Right renal cortex interstitium (tissue), 3 donors: ENCODE results near the gene LTC4S. TPM values are rescaled to one million over a fixed set of nuclear protein-coding genes. Genes with fewer than 3 reads are reported as not detected.

Experiments
- DNase-seq, 3 donors: peaks; one replicate each; pipeline ENCODE4 v3.0.0-alpha.2; 2013; ENCODE audit warnings: low read depth in 3 of 3, low spot score in 2 of 3
- polyA plus RNA-seq, 3 donors: library from polyadenylated mRNA; unstranded; fragments of 120-200 nt; gene quantifications; one replicate each; pipeline ENCODE4 v1.2.1, GENCODE V29; 2013; ENCODE audit not compliant: insufficient read length in 3 of 3

The LTC4S gene
- polyA plus RNA-seq, 3 donors = 2.0 to 2.6 (median 2.3) TPM

- DNase-seq = no peak
Measured at GRCh38 chr5:179805070-179805528, 11.3 kb downstream of the LTC4S start.

GRCh38 chr5:179805529-179806249 is 11.9 kb downstream of the LTC4S start:
- DNase-seq = no peak

GRCh38 chr5:179806250-179807048 is 12.7 kb downstream of the LTC4S start, which contains the start of gene MGAT4B:
Gene MGAT4B, minus strand, starts transcription at chr5:179806866. Its CDS starts 283 bp downstream, at chr5:179806583.
- no peak for DNase-seq

DNA sequence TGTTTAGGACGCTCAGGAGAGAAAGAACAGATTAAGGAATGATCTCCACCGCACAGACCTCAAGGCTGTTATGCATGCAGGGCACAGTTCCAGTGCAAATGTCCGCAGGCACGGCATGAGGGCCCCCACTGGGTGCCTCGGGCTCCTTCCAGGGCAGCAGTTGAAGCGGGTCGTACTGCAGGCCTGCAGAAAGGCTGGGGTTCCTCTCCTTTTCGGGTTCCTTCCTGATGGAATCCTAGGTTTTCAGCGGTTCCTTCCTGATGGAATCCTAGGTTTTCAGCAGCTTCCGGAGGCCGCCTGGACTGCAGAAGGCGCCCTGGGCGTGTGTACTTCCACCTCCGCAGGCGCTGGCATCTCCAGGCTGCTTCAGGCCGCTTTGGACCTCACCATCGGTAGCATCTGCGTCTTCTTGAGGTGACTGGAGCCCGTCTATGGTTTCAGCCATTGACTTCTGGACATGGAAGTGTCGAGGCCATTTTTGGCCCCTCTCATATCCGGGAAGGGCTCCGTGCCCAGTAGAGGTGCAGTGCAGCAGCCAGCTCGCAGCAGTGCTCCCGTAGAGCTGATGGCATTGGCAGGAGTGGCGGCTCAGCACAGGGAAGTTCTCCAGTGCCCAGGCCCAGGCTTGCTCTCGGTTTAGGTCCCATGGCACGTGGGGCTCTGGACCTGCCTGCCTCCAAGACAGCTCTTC is 18.5 kb downstream of the LTC4S start:
- no peak for DNase-seq

DNA sequence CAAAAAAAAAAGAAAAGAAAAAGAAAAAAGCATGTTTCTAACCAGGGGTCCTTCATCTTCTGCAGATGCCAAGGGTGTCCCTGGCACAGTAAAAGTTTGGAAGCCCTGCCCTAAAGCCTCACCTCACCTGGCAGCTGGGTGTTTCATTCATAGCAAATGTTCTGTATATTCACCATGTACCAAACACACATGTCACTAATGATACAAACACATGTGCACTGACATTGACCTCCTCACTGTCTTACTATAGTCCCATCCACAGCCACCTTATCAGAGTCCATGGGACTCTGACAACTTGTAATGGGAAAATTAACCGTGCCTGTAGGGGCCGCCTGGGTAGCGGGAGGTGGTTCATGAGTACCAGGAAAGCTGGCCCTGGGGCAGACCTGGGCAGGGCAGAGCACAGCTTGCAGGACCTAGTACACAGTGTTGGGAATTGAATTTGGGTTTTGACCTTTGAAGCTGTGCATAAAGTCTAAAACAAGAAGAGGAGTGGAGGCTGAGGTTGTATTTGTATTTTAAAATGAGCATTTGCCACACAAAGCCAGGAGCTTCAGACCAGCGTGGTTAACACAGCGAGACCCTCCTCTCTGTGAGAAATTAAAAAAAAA is 19.3 kb downstream of the LTC4S start:
- no peak for DNase-seq

GRCh38 chr5:179814090-179814489 is 20.3 kb downstream of the LTC4S start:
- no peak for DNase-seq

GRCh38 chr5:179815491-179816249 is 21.9 kb downstream of the LTC4S start:
- no peak for DNase-seq

GRCh38 chr5:179816401-179816795 is 22.6 kb downstream of the LTC4S start:
- DNase-seq = no peak

- DNase-seq = no peak
Measured at GRCh38 chr5:179816796-179817469, 23.1 kb downstream of the LTC4S start.

DNA sequence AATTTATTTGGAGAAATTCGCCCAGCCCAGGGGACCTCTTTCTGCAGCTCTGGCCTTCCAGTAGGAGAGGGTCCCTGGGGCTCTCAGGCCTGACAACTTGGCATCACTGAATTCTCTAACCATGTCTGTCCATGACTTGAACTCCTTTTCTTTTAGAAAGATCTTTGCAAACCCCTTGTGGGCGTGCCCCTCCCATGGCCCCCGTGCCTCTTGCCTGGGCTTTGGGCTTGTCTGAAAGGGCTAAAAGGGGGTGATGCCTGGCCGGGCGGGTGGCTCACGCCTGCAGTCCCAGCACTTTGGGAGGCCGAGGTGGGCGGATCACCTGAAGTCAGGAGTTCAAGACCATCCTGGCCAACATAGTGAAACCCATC is 23.7 kb downstream of the LTC4S start:
- no peak for DNase-seq

- DNase-seq = no peak
Measured at GRCh38 chr5:179817890-179818745, 24.3 kb downstream of the LTC4S start.

- no peak for DNase-seq
Measured at GRCh38 chr5:179818746-179819295, 25.0 kb downstream of the LTC4S start.

- no peak for DNase-seq
Measured at GRCh38 chr5:179819296-179820126, 25.7 kb downstream of the LTC4S start.

GRCh38 chr5:179820127-179820482 is 26.3 kb downstream of the LTC4S start:
- no peak for DNase-seq

- peak in 1 of 3 donors; percentile 82 for DNase-seq
Measured at GRCh38 chr5:179820483-179821297, 26.9 kb downstream of the LTC4S start, which contains the start of gene SQSTM1. Gene SQSTM1, plus strand, starts transcription at chr5:179820905. Its CDS starts 32 bp downstream, at chr5:179820937.

GRCh38 chr5:179821298-179822058 is 27.7 kb downstream of the LTC4S start:
- peak in 1 of 3 donors; percentile 80 for DNase-seq
